HG02840 (cell line): ENCODE measurements around the gene CCBE1.
"Not testable (repeated sequence)": the region's sequence is repeated elsewhere in the genome, so short reads cannot be mapped to it uniquely, and the experiment has no call there.

ENCODE experiments used
- ATAC-seq: cut with Tn5 transposase; IDR thresholded peaks from one replicate; pipeline ENCODE4 v1.9.1; 2021; ENCODE audit warnings: mild to moderate bottlenecking, moderate library complexity, moderate number of reproducible peaks; ENCODE audit not compliant: unreplicated experiment, low FRiP score

CCBE1 gene

DNA sequence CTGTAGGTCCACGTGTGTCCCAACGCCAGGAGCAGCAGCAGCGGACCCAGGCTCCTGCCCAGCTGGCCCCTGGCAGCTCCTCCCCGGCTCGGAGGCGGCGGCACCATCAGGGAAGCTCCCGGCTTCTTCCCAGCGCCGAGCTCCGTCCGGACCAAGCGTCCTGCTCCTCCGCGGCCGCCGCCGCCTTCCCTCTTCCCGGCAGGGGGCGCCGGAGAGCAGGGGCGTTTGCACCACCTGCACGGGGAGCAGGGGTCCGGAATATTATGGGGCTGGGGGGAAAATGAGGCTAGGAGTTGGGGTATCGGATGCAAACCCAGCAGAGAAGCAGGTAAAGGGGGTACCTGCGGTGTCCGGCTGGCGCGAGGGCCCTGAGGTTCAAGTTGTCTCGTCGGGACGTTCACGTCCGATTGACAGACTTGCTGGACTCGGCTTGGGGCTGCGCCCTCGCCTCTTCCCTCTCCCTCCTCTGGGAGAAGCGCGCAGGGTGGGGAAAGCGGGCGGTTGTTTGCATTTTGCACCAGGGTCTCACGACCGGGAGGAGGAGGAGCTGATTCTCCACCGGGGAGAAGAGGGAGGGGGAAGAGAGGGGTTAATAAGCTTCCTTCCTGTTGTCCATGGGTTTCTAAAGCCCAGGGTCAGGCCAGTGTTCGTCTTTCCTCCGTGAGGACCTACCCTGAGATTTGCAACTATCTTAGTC lies at the start of gene CCBE1:
TSS of gene CCBE1 (minus strand) at position 188 of the 697 bp plus-strand sequence.
- no peak for ATAC-seq

DNA sequence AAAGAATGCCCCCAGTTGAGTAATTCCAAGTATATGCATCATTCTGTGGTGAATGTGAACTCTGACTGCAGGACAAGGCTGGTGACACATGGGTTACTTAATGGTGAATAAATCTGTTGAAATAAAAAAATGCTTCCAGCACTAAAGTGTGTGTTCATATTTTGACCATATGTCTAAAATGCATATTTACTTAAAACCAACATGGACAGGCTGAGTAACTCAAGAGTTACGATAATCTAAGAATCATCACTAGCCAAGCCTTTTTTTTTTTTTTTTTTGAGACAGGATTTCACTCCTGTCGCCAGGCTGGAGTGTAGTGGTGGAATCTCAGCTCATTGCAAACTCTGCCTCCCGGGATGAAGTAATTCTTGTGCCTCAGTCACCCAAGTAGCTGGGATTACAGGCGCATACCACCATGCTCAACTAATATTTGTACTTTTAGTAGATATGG lies 47.1 kb upstream of the CCBE1 start:
- ATAC-seq, result no peak

DNA sequence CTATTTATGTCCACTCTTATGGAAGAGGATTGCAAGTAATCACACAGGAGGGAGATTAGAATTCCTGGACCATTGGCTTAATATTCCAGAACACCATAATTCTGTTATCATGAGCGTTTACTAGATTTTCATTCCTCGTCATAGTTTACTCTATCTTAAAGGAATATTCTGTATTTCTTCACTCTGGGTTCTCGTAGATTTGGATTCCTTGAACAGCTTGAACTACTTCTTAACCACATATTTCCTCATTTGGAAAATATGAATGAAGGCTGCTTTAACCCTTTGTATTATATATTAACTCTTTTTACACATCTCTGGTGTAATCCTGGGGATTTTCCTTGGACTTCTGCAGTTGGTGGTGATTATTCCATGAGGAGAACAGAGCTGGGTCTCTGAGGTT lies 46.3 kb upstream of the CCBE1 start:
- no peak for ATAC-seq

DNA sequence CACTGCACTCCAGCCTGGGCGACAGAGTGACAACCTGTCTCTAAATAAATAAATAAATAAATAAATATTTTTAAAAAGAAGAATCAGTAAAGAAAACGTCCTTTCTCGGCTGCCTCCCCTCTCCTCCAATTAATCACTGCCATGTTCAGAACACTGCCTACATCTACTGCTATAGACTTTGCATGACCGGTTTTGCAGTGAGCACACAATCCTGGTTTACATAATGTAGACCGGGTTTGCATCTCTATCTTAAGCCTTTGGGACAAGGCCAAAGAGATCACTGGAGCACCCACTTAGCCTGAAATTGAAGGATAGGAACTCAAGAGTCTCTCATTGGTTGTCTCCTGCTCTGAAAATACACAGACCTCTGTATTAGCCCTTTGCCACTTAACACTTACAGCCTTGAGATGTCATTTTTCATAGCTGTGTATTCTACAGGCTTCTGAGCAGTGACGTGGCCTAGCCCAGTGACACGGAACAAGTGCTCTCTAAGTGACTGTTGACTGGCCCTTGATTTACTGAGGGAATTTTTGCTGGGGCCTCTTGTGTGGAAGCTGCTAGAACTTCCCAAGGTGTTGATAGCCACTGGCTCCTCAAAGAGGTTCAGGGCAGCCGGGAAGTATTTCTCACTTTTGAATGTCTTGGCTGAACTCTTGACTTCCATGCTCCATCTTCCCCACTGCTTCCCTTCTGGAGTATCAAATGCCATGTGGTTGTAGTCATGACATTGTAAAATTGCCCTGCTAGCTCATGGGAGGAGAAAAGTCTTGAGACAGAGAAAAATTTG lies 45.3 kb upstream of the CCBE1 start:
- ATAC-seq, result no peak

DNA sequence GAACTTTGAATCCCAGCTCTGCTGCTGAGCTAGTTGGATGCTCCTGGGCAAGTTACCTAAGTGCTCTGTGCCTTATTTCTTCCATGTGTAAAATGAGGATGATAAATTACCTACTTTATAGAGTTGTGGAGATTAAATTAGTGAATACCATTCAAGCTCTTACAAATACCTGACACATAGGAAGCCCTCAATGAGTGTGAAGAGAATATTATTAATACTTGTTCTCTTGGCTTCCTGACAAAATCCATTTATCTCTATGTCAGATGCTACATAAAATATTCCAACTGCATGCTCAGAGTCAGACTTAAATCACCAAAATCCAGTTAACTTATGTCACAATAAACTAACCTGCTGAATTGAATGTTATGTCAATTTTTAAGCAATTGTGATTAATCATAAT lies 42.9 kb upstream of the CCBE1 start:
- ATAC-seq, result no peak

DNA sequence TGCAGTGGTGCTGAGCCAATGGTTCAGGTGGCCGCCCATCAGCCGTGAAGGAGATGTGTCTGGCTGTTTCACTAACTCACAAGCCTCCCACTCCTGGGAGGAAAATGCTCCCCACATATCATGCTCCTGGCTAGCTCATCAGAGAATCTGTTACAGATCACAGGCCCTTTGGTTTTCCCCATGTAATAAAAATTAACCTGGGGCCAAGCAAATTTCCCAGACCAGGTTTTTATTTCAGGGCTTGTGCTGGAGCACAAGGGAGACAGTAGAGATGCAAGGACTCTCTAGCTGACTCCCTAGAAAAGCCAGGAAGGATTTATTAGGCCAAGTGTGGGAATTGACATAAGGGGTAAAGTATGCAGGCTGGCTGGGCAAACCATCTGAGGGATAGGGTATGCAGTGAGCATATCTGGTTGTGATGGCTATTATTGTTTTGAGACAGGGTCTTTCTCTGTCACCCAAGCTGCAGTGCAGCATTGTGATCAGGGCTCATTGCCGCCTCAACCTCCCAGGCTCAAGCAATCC lies 40.6 kb upstream of the CCBE1 start:
- no peak for ATAC-seq

DNA sequence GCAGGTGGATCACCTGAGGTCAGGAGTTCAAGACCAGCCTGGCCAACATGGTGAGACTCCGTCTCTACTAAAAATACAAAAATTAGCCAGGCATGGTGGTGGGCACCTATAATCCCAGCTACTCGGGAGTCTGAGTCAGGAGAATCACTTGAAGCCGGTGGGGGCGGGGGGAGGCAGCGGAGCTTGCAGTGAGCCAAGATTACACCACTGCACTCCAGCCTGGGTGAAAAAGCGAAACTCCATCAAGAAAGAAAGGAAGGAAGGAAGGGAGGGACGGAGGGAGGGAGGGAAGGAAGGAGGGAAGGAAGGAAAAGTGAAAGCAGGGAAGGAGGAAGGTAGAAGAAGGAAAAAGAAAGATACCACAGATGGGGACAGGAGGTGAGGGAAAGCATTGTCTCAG lies 40.1 kb upstream of the CCBE1 start:
- ATAC-seq, result not testable (repeated sequence)

DNA sequence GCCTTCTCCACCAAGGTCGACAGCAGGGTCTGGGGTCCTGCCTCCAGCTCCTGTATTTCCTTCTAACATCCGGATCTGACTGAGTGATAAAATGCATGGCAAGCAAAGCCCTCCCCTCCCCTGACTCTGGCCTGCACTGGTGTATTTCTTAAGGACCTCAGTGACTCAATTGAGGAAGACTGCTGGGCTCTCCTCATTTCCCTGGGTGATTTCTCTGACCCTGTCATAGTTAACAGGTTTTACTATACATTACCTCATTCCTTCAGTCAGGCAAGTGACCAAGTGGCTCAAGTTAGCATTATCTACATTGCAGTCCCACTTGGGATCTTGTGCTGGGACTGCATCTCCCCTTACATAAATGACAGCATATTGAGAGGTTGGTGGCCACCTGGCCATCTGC lies 38.8 kb upstream of the CCBE1 start:
- ATAC-seq, result no peak

DNA sequence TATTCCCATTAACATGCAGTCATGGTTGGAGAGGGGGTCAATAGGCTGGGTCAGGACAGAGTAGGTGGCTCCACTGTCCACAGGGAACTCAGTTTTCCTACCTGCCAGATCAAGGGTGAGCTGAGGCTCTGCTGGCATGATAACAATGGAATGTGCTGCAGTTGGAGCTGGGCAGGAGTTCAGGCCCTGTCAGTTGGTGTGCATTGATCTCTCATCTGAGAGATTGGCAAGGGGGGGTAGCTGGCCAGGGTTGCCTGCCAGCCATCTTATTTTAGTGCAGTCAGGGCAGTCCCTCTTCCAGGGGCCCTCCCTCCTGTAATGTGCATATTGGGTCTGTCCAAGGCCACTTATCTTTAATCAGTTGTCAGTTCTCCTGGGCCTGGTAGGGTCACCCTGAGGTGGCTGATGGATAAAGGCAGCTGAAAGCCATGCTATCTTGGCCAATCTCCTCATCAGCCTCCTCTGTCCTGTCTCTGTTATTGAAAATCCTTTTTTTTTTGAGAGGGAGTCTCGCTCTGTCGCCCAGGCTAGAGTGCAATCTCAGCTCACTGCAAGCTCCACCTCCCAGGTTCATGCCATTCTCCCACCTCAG lies 38.1 kb upstream of the CCBE1 start:
- no peak for ATAC-seq

DNA sequence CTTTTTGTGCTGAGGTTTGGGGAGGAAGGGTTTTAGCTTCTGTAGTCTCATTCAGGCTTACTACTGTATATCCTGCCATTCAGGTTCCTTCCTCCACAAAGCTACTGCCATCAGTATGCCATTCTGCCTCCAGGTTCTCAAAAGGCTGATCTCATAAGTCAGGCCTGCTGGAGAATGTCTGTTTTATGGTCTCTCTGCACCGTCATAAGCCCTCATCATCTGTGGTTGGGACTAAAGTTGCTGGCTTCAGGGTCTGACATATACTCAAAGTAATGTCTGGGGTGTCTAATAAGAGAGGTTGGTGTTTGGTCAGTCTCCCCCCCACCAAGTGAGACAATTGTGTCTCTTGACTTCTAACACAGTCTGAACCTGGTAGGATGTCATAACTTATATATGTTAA lies 36.2 kb upstream of the CCBE1 start:
- no peak for ATAC-seq

DNA sequence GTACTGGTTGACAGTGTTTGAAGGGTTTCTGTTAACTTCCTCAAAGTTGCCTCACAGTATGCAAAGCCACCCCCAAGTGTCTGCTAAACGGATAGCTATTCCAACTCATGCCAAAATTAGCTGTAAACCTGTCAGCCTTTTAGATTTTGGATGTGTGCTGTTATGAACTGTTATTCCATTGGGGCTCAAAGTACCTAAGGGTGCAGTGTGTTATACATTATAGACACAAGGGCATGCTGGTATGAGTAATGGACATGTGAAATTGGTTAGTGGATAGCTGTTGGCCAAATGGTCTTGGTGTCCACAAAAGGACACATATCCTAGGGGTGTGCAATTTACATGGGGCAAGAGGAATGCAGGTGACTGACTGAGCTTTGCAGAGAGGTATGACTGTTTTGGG lies 33.7 kb upstream of the CCBE1 start:
- no peak for ATAC-seq

DNA sequence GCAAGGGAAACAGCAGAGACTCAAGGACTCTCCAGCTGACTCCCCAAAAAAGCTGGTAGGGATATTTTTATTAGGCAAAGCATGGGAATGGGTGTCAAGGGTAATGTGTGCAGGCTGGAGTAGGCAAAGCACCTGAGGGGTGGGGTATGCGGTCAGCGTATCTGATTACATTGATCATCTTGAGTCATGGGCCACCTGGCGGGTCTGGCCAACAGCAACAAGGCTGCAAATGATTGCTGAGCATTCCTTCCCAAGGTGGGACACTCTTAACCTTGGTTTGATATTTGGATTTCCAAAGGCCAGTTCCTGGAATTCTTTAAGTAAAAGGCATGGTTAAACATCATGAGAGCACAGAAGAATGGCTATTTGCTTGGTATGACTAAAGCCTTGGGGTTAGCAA lies 32.6 kb upstream of the CCBE1 start:
- ATAC-seq, result no peak

DNA sequence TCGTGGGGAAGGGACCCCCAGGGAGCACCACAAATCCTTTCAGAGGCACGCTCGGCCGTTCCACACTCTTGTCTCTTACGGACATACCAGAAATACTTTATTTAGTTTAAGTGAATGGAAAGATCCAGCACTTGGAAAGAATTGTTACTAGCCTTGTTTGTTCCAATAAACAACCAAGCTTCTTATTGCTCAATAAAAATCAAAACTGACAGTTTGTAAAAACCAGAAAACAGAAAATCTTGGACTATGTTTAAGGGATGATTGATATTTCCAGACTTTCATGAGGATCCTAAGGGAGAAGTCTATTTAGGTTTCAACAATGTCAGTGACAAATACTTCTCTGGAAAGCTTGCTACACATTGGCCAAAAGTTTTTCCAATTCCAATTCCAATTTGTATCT lies 31.6 kb upstream of the CCBE1 start:
- ATAC-seq, result no peak

DNA sequence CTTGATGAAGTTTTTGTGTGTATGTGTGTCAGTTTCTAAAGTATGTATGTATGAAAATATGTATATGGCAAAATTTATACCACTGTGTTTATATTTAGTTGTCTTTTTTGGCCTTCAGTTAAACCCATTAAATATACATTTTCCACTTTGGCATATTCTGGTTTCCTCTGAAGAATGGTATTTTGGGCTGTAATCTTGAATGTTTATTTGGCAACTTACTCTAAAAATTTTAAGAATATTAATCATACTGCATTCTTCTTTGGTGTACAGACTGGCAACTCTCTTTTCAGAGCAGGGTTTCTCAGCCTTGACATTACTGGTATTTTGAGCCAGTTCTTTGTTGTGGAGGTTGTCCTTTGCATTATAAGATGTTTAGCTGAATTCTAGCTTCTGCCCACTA lies 27.9 kb upstream of the CCBE1 start:
- ATAC-seq, result no peak

DNA sequence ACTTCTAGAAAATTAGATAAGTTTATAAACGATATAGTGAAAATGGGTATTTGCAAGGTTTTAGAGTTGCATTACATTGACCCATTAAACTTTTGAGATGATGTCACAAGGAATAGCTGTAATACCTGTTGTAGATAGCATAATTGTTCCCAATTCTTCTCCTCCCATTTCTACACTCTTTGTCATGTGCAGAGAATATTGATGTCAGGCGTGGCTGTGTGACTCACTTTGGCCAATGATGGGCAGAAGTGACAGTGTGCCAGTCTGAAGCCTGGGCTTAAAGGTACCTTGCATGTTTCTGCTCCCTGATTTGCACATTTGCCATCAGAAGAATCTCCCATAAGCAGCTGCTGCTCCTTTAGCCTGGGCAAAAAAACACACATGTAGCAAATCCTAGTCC lies 26.9 kb upstream of the CCBE1 start:
- ATAC-seq, result no peak

DNA sequence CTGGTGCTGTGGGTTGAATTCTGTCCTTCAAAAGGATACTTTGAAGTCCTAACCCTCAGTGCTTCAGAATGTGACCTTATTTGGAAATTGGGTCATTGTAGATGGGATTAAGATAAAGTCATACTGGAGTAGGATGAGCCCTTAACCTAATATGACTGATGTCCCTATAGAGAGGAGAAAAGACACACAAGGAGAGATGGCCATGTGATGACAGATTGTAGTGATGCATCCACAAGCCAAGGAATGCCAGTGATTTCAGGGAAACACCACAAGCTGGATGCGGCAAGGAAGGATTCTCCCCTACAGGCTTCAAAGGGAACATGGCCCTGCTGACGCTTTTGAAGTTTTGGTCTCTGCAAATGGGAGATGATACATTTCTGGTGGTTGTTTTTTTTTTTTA lies 24.7 kb upstream of the CCBE1 start:
- no peak for ATAC-seq

DNA sequence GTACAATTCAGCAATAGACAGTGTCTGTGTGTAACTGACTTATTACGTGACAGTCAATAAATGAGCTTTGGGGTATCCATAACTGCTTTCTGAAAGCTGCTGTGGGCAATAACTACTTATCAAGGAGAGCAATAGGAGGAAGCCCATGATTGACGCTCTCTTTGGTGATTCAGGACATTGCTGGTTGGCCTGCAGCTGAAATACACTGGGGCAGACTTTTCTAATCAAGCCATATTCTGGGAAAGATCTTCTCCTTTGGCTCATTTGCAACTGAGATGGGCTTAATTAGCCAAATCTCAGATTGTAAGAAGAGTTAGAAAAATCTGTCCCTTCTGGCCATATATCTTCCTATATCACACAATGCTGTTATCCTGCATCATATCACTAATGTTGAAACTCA lies 24.0 kb upstream of the CCBE1 start:
- no peak for ATAC-seq

DNA sequence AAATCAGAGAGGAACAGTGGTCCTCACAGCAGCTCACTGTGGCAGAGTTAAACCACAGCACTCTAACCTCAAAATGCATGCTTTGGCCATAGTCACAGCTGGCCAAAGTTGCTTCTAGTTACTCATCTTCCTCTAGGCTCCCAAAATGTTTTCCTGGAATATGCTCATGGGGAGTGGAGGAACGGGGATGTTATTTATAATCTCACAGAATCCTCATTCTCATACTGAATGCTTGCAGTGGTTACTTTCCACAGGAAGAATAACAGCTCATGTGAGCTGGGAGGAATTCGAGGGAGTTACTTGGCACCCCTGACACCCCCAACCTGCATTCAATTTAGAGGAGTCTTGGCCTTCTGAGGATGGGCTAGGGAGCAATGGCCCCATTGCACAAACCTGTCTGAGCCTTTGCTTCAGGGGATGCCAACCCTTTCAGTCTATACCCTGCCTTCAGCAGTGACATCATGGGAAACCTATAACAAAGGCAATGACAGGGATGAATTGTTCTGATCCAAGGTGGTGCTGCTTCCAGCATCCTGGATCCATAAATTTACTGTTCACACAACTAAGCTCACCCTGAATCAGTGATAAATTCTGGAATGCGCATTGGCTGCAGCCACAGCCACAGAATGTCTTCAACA lies 22.4 kb upstream of the CCBE1 start:
- ATAC-seq, result no peak

DNA sequence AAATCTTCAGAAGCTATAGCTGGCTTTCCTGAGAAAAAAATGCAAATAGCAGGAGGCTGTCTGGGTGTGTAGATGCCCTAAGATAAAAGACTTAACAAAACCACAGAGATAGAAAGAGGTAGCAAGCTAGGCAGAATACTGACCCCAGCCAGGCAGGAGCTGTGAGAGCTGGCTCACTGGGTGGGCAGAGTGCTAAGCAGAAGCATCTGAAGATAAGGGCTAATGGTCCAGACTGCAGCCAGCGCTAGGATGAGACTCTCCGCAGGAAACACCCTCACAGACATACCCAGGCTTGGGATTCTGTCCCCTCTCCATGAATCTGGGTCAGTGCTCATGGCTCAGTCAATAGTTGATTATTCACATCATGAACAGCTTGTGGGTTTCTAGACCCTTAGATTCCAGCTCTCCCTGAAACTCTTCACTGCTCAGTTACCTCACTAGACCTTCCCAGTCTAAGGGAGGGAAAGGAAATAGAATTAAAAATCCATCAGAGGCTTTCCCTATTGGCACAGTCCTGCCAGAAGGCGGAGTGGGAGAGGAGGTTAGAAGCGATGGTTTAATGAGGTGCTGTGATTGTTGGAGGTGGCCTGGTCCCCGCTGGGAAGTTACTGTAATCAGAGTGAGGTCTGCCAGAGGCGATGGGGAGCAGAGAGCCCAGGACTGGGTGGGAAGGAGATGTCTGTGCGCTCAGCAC lies 21.4 kb upstream of the CCBE1 start:
- no peak for ATAC-seq

DNA sequence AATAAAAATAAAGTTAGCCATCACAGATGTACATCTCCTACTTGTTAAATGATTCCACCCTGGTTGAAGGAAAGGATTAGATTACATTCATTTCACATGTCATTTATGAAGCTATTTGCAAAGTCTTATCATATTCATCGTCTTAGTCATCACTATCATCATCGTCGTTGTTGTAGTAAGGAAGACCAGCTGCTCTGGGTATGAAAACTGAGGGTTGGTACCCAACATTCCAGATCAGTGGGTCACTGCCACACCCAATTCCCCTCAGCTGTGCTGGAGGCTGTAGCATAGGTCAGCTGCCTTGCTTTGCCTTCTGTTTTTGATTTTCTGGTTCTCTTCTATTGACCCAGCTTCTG lies 20.9 kb upstream of the CCBE1 start:
- ATAC-seq, result no peak

DNA sequence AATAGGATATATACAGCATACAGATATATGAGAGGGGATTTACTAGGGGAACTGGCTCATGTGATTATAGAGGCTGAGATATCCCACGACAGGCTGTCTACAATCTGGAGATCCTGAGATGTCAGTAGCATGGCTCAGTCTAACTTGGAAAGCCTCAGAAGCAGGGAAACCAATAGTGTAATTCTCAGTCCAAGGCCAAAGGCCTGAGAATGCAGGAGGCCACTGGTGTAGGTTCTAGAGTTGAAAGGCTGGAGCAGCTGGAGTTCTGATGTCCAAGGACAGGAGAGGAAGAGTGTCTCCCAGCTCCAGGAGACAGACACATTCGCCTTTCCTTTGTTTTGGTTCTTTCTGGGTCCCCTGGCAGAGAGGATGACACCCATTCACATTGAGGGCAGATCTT lies 20.1 kb upstream of the CCBE1 start:
- ATAC-seq, result no peak
